Stimulated activated CD4-positive, alpha-beta T cell treated with anti-CD3 and anti-CD28 coated beads, Interleukin-1b, Interleukin-23, amount 100 ng/mL, for 1 hour (primary cell): ENCODE results near the gene FUT9.

Experiments
- DNase-seq, 2 donors: peaks; one replicate each; pipeline ENCODE4 v3.0.0-alpha.2; 2020; ENCODE audit warnings: low read depth in 2 of 2

The FUT9 gene

DNA sequence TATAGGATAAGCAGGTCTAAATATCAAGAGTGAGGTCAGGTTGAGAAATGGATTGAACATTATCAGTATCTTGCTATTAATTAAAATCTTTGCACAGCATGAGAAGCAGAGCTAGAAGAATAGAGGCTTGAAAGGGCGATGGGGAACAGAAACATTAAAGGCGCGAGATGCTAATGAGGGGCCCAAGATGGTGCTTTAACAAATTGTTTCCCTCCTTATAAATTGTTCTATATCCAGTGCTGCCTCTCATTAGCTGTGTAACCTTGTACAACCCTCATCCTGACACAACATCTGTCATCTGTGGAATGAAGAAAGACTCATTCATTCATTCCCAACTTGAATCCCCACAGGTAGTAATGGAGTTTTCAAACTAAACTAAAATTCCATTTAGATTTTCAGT is 57.8 kb downstream of the FUT9 start:
- DNase-seq = no peak

DNA sequence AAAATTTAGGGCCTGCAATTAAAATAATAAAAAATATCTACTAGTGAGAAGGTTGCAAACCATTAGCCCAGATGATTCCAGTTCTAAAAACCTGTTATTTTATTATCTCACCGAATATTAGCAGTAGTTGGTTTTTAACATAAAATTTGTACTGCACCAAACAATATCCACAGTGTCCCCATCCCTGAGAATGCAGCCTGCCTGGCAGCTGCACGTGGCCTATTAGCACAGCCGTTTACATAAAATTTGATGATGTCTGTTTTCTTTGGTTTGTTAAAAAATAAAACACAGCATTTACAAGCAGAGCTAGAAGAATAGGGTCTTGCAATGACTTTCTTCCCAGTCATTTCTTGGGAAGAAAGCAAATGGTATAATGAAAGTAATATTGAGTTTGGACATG is 58.2 kb downstream of the FUT9 start:
- no peak for DNase-seq

DNA sequence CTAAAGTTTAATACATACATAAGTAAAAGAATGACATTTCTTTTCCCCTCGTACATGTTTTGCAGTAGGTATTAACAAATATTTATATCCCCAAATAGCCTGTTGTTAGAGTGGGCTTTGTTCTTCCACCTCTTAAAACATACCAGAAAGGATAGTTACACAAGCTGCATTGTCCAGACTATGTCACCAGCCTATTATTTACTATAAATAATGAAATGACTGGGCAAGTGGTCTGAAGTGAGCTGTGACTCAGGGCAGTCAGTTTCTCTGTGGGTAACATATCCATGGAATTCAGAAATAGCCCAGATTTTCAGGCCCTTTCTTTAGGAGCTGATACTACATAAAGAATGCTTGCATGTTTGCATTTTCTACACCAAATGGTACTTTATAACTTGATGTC is 60.1 kb downstream of the FUT9 start:
- no peak for DNase-seq

DNA sequence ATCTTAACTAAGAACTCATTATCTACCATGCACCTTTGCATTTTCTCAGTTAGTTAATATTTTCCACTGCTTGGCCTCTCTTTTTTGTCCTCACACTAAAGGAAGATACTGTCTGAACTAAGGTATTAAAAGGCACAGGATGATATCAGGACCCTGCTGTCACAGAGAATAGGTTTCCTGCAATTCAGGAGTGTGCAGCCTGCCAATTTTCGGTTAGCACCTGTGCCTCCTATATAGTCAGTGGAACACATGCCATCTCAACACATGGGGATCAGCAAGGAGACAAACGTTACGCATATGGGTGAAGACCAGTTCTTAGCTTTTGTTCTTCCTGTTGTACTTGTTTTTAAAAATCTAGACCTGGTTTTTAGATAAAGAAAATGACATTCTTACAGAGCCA is 71.0 kb downstream of the FUT9 start:
- DNase-seq = no peak

DNA sequence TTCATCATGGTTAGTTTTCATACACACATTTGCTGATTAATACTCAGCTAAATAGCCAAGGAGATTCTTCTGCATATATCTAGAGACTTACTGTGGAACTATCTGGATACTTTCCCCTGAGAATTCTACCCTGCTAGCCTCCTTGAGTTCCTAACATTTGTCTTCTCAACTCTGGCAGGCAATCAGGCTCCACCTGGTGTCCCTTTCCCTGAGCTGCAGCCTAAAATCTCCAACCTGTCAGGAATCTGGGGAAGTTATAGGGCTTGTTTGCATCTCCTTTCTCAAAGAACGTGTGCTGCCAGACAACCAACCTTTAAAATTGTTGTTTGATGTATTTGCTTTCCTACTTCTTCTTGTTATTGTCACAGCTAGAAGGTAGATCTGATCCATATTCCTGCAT is 73.4 kb downstream of the FUT9 start:
- DNase-seq = no peak

DNA sequence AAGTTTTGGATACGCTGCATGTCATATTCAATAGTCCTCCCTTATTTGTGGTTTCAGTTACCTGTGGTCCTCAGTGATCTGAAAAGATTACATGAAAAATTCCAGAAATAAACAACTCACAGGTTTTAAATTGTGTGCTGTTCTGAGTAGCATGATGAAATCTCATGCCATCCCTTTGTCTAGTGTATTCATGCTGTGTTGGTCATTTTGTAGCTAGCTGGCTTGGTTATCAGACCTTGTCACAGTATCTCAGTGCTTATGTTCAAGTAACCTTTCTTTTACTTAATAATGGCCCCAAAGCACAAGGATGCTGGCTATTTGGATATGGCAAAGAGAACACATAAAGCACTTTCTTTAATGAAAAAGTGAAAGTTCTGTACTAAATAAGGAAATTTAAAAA is 78.3 kb downstream of the FUT9 start:
- no peak for DNase-seq

DNA sequence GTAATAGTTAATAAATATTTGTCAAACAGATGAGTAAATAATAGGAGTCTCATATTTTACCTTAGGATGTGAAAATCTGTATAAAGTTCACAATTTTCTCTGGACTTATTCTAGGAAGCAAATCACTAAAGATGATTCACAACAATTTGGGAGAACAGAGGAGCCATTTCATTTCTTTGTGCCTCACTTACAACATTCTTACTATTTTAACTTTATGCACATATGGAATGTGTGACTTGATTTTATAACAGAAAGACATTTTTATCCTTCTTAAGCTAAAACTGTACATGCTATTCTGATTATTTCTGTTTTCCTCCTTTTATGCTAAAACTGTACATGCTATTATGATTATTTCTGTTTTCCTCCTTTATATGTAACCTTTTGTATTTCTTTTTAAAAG is 83.3 kb downstream of the FUT9 start:
- DNase-seq = no peak

DNA sequence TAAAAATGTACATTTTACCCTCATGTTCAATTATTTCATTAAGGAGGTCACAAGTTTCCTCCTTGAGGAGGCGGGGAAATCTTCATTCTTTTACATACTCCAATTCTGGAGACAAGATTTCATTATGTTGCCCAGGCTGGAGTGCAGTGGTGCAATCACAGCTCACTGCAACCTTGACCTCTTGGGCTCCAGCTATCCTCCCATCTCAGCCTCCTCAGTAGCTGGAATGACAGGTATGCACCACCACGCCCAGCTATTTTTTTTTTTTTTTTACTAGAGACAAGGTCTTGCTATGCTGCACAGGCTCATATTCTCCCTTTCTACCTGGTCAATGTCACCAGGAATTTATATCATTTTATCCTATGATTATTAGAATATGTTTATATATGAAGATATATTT is 85.8 kb downstream of the FUT9 start:
- DNase-seq = no peak

DNA sequence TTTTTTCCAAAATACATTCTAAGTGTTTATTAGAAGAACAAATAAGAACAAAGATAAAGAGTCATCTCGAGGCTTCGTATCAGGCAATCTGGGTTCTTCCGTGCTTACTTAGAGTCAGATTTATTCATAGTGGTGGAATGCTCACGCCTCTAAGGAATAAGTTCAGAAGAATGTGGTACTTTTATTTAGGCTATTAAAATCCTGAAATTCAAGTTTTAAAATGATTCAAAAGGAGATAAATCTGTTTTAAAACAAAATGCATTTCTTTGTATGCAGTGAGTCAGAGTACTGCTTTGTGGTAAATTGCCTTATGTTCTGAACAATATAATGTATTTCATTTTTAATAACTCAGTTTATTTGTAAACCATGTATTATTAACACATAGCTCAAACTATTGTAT is 89.1 kb downstream of the FUT9 start:
- no peak for DNase-seq

DNA sequence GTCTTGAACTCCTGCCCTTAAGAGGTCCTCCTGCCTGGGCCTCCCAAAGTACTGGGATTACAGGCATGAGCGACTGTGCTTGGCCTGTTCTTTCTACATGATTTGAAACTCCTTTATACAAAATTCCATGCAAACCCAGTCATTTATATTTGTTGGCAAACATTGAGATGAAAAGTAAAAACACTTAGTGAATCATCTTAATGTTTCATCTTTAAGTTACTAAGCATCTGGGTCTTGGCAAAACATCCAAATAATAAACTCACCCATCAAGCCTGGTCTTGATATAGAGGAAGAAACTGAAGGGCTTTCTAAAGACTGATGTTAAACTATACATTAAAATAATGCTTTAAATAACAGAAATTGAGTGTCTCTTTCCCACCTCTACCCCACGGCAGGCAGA is 95.1 kb downstream of the FUT9 start:
- DNase-seq = no peak

DNA sequence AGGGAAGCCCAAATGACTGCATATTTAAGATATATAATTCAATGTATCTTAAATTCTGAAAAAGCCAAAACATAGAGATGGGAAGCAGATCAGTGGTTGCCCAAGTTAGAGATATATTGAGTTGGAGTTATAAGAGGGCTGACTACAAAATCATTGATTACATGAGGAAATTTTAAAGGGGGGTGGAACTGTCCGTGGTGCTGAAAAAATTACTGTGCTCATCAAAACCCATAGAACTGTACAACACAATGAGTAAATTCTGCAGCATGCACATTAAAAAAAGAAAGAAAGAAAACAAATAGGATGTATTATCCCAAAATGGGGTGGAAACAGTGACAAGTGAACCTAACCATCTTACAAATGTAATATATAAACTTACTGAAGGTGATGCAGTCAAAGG is 100.9 kb downstream of the FUT9 start:
- DNase-seq = no peak

DNA sequence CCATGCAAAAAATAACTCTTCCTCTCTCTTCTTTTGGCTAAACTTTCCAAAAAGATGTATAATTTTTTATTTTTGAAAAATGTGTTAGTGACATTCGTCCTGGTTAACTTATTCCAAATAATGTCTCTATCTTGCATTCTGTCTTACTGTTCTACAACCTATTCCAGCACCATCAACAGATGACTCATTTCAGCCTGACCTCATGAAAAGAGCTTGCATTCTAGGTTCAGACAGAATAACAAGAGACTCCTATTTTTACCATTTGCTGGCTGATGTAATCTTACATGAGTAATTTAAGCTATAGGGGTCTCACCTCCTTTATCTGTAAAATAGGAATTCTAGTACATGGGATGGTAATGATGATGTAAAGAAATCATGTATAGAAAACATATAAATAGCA is 109.0 kb downstream of the FUT9 start:
- no peak for DNase-seq

DNA sequence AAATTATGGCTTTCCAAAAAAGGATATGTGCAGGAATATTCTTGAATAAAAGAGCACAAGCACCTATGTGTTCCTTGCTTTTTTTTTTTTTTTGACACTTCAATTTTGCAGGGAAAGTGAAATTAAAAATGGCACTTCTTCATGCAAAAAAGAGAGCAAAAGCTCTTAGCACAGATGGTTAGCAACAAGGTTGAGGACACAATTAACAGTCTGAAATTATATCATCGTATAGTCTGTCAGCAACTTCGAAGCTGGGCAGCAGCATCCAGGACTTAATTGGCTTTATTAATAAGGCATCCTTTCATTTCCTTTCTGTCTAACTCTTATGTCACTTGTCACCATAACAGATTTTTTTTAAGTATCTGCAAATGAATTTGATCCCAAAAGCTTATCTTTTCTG is 122.6 kb downstream of the FUT9 start:
- DNase-seq = no peak

DNA sequence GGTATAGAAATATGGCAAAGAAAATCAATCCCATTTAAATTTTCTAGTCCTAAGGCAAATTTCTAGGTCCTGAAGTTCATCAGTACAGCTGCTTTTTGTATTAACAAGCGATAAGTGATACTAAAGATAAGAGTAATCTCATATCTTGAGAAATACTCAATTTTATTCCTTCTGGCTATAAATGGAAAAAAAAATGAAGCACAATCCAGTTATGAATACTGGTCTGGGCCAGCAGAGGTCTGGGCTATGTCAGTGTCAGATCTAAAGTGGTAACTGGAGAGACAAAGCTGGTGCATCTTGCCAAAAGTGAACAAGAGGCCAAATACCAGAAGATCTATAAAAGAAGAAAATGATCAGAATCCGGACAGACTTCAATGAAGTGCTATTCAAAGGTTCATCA is 126.4 kb downstream of the FUT9 start:
- no peak for DNase-seq

DNA sequence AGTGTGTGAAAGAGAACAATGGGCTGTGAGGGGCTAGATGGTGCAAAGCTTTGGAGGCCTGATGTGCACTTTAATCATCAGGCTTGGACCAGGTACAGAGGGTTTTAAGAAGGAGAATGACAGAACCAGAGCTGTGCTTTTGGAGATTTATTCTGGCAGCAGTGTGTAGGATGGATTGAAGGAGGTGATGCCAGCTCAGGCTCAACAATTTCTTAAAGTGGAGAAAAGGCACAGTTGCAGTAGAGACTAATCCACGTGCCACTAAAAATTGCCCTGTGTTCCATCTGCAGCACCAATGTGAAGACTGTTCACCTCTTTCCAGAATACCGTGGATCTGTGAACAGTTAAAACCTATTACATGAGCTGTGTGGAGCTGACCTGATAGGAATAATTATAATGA is 134.7 kb downstream of the FUT9 start:
- DNase-seq = no peak

DNA sequence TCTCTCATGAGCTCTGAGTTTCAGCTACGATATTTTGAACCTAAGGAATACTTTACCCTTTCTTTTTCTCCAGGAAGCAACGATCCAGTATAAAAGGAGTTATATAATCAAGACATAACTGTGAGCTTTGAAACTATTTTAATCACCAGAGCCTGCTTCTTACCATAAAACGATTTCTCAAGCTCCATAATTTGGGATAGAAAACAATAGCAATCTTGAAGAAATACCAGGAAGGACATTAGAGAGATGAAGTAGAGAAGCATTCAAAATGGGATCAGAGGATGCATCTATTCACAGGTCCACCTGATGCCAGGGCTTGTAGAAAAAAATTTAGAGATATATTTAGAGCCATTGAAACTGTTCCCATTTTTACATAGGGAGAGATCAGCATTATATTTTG is 135.9 kb downstream of the FUT9 start:
- DNase-seq = no peak

DNA sequence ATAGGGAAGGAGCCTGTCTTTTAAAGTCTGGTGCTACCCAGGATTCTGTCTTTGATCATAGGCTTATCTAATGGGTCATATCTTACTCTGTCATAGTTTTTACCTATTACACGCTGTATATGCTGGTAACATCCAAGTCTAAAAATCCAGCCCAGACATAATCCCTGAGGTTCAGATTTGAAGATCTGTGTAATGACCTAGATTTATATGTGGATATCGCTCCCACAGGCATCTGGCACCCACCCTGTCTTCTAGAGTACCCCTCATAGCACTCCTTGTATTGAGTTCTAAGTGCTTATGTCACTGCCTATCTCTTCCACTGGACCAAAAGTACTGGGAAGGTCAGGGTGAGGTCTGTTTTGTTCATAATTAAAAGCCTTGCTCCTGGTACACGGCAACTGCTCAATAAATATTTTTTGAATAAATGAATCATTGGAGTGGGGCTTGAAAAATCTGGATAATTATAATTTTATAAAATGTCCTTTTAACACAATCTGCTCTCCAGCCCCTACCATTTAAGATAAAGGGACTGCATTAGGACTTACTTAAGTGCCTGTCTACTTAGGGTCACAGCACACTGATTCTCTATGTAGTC is 136.4 kb downstream of the FUT9 start:
- DNase-seq = no peak

DNA sequence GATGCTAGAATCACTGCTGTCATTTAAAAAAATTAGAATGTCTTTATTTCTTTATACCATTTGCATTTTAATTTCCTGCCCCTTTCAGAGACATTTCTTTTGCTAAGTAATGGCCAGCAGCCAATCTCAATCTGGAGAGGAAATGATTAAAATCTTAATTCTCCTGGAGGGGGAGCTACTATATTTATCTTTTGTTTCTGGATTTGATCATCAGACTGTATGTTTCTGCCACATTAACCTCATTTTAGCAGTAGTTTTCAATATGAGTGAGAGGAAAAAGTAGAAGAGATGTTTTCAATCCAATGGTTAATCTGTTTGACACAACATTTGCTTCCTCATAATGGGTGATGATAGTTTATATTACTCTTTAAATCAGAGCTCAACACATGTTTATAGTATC is 138.0 kb downstream of the FUT9 start:
- DNase-seq = no peak

DNA sequence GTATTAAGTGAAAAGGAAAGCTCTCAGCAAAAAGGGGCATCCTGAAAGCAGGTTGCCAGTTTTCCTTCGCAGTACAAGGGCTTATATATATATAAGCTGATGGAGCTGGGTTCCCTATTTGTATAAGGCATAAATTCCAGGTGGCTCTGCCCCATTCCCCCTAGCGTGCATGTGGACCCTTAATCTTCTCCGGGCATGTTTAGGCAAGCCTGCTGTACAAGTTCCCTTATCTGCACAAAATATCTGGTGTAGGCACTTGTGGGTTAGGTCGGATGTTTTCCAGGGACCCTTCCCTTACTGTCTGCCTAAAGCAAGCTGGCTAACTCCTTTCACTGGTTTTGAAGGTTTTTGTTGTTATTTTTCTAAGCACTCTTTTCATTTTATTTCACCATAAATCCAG is 140.7 kb downstream of the FUT9 start:
- no peak for DNase-seq

DNA sequence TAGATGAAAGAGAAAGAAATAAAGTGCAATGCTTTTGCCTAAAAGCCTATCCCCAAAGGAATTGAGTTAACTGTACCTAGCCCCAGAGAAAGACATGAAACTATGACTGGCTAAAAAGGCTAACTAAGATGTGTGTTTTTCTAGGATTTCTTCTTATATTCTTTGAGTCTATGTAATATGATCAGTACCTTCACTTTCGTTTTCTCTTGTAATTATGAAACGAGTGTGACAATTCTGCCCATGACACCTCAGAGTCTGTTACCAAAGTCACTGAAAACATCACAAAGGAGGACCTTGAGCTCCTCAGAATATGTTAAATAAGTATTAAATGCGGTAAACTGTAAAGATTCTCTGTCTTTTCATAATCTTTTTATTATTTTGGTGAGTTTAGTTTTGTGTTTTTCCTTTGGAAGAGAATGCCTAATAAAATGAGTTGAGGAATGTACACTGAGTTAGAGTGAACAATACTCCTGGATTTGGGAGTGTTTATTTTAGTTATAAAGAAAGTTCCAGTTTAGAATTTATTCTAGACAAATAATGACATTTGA is 141.3 kb downstream of the FUT9 start:
- DNase-seq = no peak

DNA sequence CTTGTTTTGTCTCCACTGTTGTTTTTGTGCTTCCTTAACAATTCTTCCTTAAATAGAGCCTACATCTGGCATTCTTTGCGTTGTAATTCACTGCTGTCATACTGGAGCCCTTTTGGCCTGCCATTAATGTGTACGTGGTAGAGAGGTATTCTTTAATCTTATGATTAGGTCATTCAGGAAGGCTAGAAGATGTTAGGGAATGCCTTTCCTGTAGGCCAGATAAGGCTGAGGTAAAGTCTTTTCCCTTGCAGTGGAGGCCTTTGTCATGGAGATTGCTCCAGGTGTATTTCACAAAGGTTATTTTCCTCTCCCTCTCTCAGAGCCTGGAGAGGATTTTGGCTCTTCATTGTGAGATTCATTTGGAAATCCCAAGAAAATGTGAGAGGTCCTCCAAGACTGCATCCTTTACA is 146.9 kb downstream of the FUT9 start:
- no peak for DNase-seq

DNA sequence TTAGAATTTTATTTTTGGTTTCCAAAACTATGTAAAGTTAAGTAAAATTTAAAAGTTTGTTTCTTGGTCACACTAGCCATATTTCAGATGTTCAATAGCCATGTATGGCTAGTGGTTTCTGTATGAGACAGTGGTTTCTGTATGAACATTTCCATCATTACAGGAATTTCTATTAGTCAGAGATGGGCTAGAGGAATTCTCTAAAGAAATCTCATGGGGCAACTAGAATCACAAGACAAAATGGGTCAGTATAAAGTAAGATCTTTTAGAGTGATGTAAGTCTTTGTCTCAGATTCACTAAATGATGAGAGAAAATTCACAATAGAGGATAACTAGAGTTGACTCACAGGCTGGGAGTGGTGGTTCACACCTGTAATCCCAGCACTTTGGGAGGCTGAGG is 149.0 kb downstream of the FUT9 start:
- DNase-seq = no peak

DNA sequence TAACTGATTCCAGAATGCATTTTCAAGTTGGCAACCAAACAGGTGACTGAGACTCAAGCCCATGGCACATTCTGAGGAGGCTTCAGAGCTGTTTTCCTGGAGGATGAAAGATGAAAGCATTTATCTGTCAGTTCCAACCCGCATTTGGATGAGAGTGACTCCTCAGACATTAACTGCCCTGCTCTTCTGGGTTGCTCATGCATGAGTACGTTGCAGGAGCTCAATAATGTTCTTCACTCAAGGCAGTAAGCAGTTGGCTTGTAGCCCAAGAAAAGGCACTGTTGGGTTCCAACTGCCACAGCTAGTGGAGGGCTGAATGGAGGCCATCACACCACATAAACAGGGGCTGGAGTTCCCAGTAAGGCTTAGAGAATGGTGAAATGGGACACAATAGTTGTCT is 155.3 kb downstream of the FUT9 start:
- DNase-seq = no peak

DNA sequence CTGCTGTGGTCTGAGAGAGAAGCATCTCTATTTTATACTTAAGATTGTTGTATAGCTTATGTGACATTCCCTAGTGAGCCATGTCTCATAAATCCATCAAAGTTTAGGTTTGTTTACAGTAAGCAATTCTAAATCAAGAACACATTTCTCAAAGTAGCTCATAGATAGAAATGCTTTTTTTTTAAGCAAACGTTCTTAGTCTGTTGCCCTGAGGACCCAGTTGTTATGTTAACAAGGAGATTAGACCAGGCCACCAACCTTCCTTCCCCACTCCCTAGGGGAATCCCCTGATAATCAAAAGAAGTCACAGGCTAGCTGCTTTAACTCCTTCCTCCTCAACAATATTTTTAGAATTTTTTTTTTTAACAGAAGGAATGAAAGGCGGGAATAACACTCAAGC is 169.0 kb downstream of the FUT9 start:
- DNase-seq = no peak

DNA sequence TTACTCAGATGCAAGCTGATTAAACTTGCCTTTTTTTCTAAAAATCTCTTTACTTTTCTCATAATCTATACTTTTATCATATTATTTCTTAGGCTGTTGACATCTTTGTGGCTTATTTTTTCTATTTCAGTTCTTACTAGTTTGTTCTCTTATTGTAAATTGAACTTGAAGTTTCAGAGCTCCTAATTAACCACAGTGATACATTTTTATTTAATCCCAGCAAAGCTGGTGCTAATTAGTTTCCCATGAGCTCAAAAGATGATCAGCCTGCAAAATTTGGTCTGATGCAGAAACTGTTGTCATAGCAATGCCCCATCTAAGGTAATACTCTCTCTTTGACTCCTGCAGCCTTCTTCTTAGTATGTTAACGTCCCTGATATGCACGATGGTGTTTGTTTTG is 170.3 kb downstream of the FUT9 start:
- DNase-seq = no peak
